T-helper 2 cell treated with Interferon-gamma antibody and Interleukin-4, amounts not matched to agents 5 μg/mL and 100 μg/mL, for 36 hours (primary cell): ENCODE data around the gene MAP1B.
"Not testable (repeated sequence)": the region's sequence is repeated elsewhere in the genome, so short reads cannot be mapped to it uniquely, and the experiment has no call there.

Source experiments
- DNase-seq: peaks from one replicate; pipeline ENCODE4 v3.0.0; 2021; ENCODE audit warnings: low spot score
- H3K27ac Mint-ChIP-seq: one replicate; pipeline ENCODE4 v1.8.0; 2021; ENCODE audit warnings: mild to moderate bottlenecking, mixed read lengths
- H3K27me3 Mint-ChIP-seq: one replicate; pipeline ENCODE4 v1.8.0; 2021; ENCODE audit warnings: low read depth, mixed read lengths
- H3K36me3 Mint-ChIP-seq: one replicate; pipeline ENCODE4 v1.8.0; 2021; ENCODE audit warnings: low read depth, mixed read lengths
- H3K4me1 Mint-ChIP-seq: one replicate; pipeline ENCODE4 v1.8.0; 2021; ENCODE audit warnings: low read depth, mixed read lengths
- H3K4me3 Mint-ChIP-seq: one replicate; pipeline ENCODE4 v1.8.0; 2022; ENCODE audit warnings: mild to moderate bottlenecking, moderate library complexity, mixed read lengths
- H3K9me3 Mint-ChIP-seq: one replicate; pipeline ENCODE4 v1.8.0; 2021; ENCODE audit warnings: mixed read lengths

The MAP1B gene

GRCh38 chr5:72079288-72079687, 28.0 kb upstream of the MAP1B start:
- no peaks in the 10 kb centered on the region for H3K36me3 Mint-ChIP-seq
- no peak overlapping the region for H3K27ac Mint-ChIP-seq
- DNase-seq, result no peak
- H3K4me1 Mint-ChIP-seq, result no peaks in the 10 kb centered on the region
- no peaks in the 10 kb centered on the region for H3K9me3 Mint-ChIP-seq
- H3K4me3 Mint-ChIP-seq, result no peak overlapping the region
- H3K27me3 Mint-ChIP-seq, result peaks cover 27% of the 10 kb centered on the region

GRCh38 chr5:72082048-72082447, 25.2 kb upstream of the MAP1B start:
- H3K4me1 Mint-ChIP-seq, result no peaks in the 10 kb centered on the region
- no peaks in the 10 kb centered on the region for H3K36me3 Mint-ChIP-seq
- H3K27me3 Mint-ChIP-seq, result peaks cover 31% of the 10 kb centered on the region
- no peaks in the 10 kb centered on the region for H3K9me3 Mint-ChIP-seq
- no peak overlapping the region for H3K4me3 Mint-ChIP-seq
- no peak overlapping the region for H3K27ac Mint-ChIP-seq
- DNase-seq, result no peak

- H3K36me3 Mint-ChIP-seq, result no peaks in the 10 kb centered on the region
- DNase-seq, result no peak
- no peaks in the 10 kb centered on the region for H3K4me1 Mint-ChIP-seq
- peaks cover 22% of the 10 kb centered on the region for H3K27me3 Mint-ChIP-seq
- no peak overlapping the region for H3K4me3 Mint-ChIP-seq
- H3K27ac Mint-ChIP-seq, result no peak overlapping the region
- H3K9me3 Mint-ChIP-seq, result no peaks in the 10 kb centered on the region
Observed at GRCh38 chr5:72084876-72085275, 22.4 kb upstream of the MAP1B start.

GRCh38 chr5:72085319-72085718, 22.0 kb upstream of the MAP1B start:
- Mint-ChIP-seq H3K36me3 (no peaks in the 10 kb centered on the region), H3K4me1 (no peaks in the 10 kb centered on the region), H3K4me3 (no peak overlapping the region), H3K27me3 (peaks cover 22% of the 10 kb centered on the region), H3K9me3 (no peaks in the 10 kb centered on the region), H3K27ac (no peak overlapping the region)
- no peak for DNase-seq

- H3K4me3 Mint-ChIP-seq, H3K36me3 Mint-ChIP-seq, H3K4me1 Mint-ChIP-seq, H3K27ac Mint-ChIP-seq, H3K9me3 Mint-ChIP-seq, DNase-seq: not testable (repeated sequence)
- peaks cover 13% of the 10 kb centered on the region for H3K27me3 Mint-ChIP-seq
Observed at GRCh38 chr5:72089713-72090112, 17.6 kb upstream of the MAP1B start.

GRCh38 chr5:72092074-72092473, 15.2 kb upstream of the MAP1B start:
- no peaks in the 10 kb centered on the region for H3K36me3 Mint-ChIP-seq
- peaks cover 7% of the 10 kb centered on the region for H3K27me3 Mint-ChIP-seq
- no peak overlapping the region for H3K27ac Mint-ChIP-seq
- H3K4me3 Mint-ChIP-seq, result no peak overlapping the region
- DNase-seq, result no peak
- no peaks in the 10 kb centered on the region for H3K9me3 Mint-ChIP-seq
- peaks cover 5% of the 10 kb centered on the region for H3K4me1 Mint-ChIP-seq

- Mint-ChIP-seq H3K4me3 (no peak overlapping the region), H3K27me3 (peaks cover 12% of the 10 kb centered on the region), H3K9me3 (no peaks in the 10 kb centered on the region), H3K27ac (no peak overlapping the region), H3K4me1 (peaks cover 5% of the 10 kb centered on the region), H3K36me3 (no peaks in the 10 kb centered on the region)
- no peak for DNase-seq
Observed at GRCh38 chr5:72093217-72093616, 14.1 kb upstream of the MAP1B start.

- no peak overlapping the region for H3K4me3 Mint-ChIP-seq
Observed at GRCh38 chr5:72093824-72094223, 13.5 kb upstream of the MAP1B start.

GRCh38 chr5:72096602-72097188, 10.6 kb upstream of the MAP1B start:
- H3K9me3 Mint-ChIP-seq, result no peaks in the 10 kb centered on the region
- no peak overlapping the region for H3K27ac Mint-ChIP-seq

More at GRCh38 chr5:72093824-72094223, 13.5 kb upstream of the MAP1B start:
- peaks cover 14% of the 10 kb centered on the region for H3K27me3 Mint-ChIP-seq
- H3K9me3 Mint-ChIP-seq, result no peaks in the 10 kb centered on the region
- H3K4me1 Mint-ChIP-seq, result peaks cover 5% of the 10 kb centered on the region
- no peak overlapping the region for H3K27ac Mint-ChIP-seq
- no peak for DNase-seq
- H3K36me3 Mint-ChIP-seq, result no peaks in the 10 kb centered on the region

GRCh38 chr5:72101828-72102227, 5.4 kb upstream of the MAP1B start:
- Mint-ChIP-seq H3K4me3 (no peak overlapping the region), H3K27ac (no peak overlapping the region), H3K36me3 (no peaks in the 10 kb centered on the region), H3K4me1 (peaks cover 2% of the 10 kb centered on the region), H3K27me3 (peaks cover 53% of the 10 kb centered on the region), H3K9me3 (no peaks in the 10 kb centered on the region)
- DNase-seq, result no peak

More at GRCh38 chr5:72096602-72097188, 10.6 kb upstream of the MAP1B start:
- DNase-seq, result no peak
- Mint-ChIP-seq H3K36me3 (no peaks in the 10 kb centered on the region), H3K4me3 (no peak overlapping the region), H3K4me1 (peaks cover 5% of the 10 kb centered on the region), H3K27me3 (peaks cover 26% of the 10 kb centered on the region)

GRCh38 chr5:72106817-72107130, 501 bp upstream of the MAP1B start:
- Mint-ChIP-seq H3K27ac (no peak overlapping the region), H3K27me3 (peaks cover 67% of the 10 kb centered on the region)
- no peak for DNase-seq

GRCh38 chr5:72107901-72108201, 576 bp downstream of the MAP1B start:
- Mint-ChIP-seq H3K27me3 (peaks cover 76% of the 10 kb centered on the region), H3K4me3 (peak overlapping the region; percentile 52), H3K4me1 (peaks cover 5% of the 10 kb centered on the region), H3K36me3 (no peaks in the 10 kb centered on the region), H3K27ac (no peak overlapping the region), H3K9me3 (no peaks in the 10 kb centered on the region)
- no peak for DNase-seq

More at GRCh38 chr5:72106817-72107130, 501 bp upstream of the MAP1B start:
- Mint-ChIP-seq H3K9me3 (no peaks in the 10 kb centered on the region), H3K36me3 (no peaks in the 10 kb centered on the region), H3K4me1 (peaks cover 5% of the 10 kb centered on the region), H3K4me3 (peak overlapping the region; percentile 56)

GRCh38 chr5:72108202-72109061, 1.2 kb downstream of the MAP1B start:
- DNase-seq, result no peak
- Mint-ChIP-seq H3K27ac (no peak overlapping the region), H3K4me1 (peaks cover 5% of the 10 kb centered on the region), H3K27me3 (peaks cover 75% of the 10 kb centered on the region), H3K36me3 (no peaks in the 10 kb centered on the region), H3K9me3 (no peaks in the 10 kb centered on the region), H3K4me3 (peak overlapping the region; percentile 67)

GRCh38 chr5:72109062-72109411, 1.8 kb downstream of the MAP1B start:
- Mint-ChIP-seq H3K4me3 (peak overlapping the region; percentile 67), H3K4me1 (peaks cover 5% of the 10 kb centered on the region), H3K36me3 (no peaks in the 10 kb centered on the region), H3K9me3 (no peaks in the 10 kb centered on the region), H3K27me3 (peaks cover 76% of the 10 kb centered on the region), H3K27ac (no peak overlapping the region)
- DNase-seq, result no peak

GRCh38 chr5:72109625-72110024, 2.4 kb downstream of the MAP1B start:
- Mint-ChIP-seq H3K36me3 (no peaks in the 10 kb centered on the region), H3K27ac (no peak overlapping the region), H3K4me1 (peaks cover 5% of the 10 kb centered on the region), H3K27me3 (peaks cover 74% of the 10 kb centered on the region), H3K4me3 (no peak overlapping the region), H3K9me3 (no peaks in the 10 kb centered on the region)
- DNase-seq, result no peak
